Adipose tissue (tissue), 3 donors: ENCODE results near the gene CSAG2. TPM values are rescaled to one million over a fixed set of nuclear protein-coding genes. Genes with fewer than 3 reads are reported as not detected.
"Not testable (repeated sequence)": the region's sequence is repeated elsewhere in the genome, so short reads cannot be mapped to it uniquely, and the experiment has no call there.

Experiments used
- H3K27ac ChIP-seq: one replicate; pipeline ENCODE4 v1.5.1; 2013; ENCODE audit warnings: low read depth, low read length
- WGBS, 3 donors: extraction: QIAGEN DNeasy Blood & Tissue Kit; methylation state at CpG; one replicate each; pipeline ENCODE4 v1.1.7; 2013; 5-methylcytosine and 5-hydroxymethylcytosine counted together
- polyA plus RNA-seq, 3 donors: library from polyadenylated mRNA; stranded (reverse); fragments of 200-250 nt; gene quantifications; one replicate each; pipeline ENCODE4 v1.2.3, GENCODE V29; 2013
- donor health status: healthy with polysubstance abuse.
- donor health status: Bipolar disorder and iron deficiency.
- donor health status: healthy.

CSAG2 gene
- polyA plus RNA-seq, 3 donors: not detected

DNA sequence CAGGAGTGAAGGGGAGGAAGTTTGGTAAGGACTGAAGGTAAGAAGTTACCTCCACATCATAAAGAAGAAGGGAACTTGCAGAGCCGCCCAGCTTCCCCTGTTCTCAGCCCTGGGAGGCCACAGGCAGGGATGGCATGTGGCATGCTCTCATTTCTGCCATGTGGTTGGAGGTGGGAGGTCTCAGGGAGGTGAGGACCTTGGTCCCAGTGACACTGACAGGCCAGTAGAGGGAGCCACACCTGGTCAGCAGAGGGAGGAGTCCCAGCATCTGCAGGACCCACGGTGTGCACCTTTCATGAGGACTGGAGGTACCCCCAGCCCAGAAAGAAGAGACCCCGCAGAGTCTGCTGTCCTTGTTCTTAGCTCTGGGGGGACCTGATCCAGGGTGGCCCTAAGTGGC, 28.1 kb downstream of the CSAG2 start:
- WGBS, 3 donors: no CpG with 5 or more reads among the region's 3 CpGs
- H3K27ac ChIP-seq: not testable (repeated sequence)

DNA sequence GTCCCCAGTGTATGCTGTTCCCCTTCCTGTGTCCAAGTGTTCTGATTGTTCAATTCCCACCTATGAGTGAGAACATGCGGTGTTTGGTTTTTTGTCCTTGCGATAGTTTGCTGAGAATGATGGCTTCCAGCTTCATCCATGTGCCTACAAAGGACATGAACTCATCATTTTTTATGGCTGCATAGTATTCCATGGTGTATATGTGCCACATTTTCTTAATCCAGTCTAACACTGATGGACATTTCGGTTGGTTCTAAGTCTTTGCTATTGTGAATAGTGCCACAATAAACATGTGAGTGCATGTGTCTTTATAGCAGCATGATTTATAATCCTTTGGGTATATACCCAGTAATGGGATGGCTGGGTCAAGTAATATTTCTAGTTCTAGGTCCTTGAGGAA, 34.4 kb downstream of the CSAG2 start:
- not testable (repeated sequence) for H3K27ac ChIP-seq
- 79 to 96% (median 87%) methylated on average over 3 of the region's 3 CpGs for WGBS, 3 donors

DNA sequence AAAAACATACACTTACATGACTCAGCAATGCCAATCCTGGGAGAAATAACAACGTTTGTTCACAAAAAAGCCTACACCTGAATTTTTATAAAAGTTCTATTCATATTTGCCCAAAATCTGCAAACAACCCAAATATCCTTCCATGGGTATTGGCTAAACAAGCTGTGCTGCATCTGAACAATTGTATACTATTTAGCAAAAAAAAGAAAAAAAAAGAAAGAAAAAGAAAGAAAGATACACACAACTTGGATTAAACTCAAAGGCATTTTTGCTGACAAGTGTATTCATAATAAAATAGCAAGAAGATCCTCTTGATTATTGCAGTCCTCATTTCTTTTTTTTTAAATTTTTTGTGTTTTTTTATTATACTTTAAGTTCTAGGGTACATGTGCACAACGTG, 34.9 kb downstream of the CSAG2 start:
- 71 to 80% (median 77%) methylated on average over 2 of the region's 2 CpGs for WGBS, 3 donors
- no peak overlapping the region for H3K27ac ChIP-seq

DNA sequence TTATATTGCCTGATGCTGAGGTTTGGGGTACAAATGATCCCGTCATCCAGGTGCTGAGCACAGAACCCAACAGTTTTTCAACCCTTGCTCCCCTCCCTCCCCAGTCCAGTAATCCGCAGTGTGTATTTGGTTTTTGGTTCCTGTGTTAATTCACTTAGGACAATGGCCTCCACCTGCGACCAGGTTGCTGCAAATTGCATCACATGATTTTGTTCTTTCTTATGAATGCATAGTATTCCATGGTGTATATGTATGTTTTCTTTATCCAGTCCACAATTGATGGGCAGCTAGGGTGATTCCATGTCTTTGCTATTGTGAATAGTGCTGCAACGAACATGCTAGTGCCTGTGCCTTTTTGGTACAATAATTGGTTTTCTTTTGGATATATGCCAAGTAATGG, 46.0 kb downstream of the CSAG2 start:
- H3K27ac ChIP-seq: no peak overlapping the region
- WGBS, 3 donors: 39 to 64% (median 58%) methylated on average over 3 to 4 of the region's 4 CpGs

DNA sequence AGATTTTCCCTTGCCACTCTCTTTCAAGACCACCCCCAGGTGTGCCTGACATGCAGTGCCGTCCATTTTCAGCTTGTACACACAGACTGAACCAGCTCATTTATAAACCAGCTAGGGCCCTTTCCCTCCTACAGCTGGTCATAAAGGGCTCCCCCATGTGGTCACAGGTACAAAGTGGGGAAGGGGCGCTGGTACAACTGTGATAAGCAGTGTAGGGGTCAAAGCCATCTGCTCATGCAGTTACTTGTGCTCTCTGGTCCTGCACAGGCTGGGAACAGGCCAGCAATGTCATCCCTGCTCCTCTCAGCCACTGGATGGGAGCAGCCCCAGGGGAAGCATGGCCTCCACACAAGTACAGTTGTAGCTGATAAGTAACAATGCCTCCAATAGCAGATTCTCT, 50.8 kb downstream of the CSAG2 start:
- no peak overlapping the region for H3K27ac ChIP-seq
- 43 to 50% (median 48%) methylated on average over 2 of the region's 2 CpGs for WGBS, 3 donors

Other genes with a start within 250 kb of the CSAG2 start
- gene GABRQ, start 71.4 kb downstream of the CSAG2 start, polyA plus RNA-seq: under 1 TPM in 1 of 3 donors, not detected in 2; 0.01 TPM
- not detected for gene MAGEA3, start 10.5 kb downstream of the CSAG2 start, polyA plus RNA-seq
- gene MAGEA2B, start 5.4 kb upstream of the CSAG2 start, polyA plus RNA-seq: not detected
- not detected for gene CSAG1, start 24.4 kb upstream of the CSAG2 start, polyA plus RNA-seq
- not detected for gene MAGEA12, start 24.5 kb upstream of the CSAG2 start, polyA plus RNA-seq
- not detected for gene MAGEA2, start 44.6 kb upstream of the CSAG2 start, polyA plus RNA-seq
- gene CSAG3, start 49.9 kb upstream of the CSAG2 start, polyA plus RNA-seq: not detected
- not detected for gene MAGEA6, start 60.4 kb upstream of the CSAG2 start, polyA plus RNA-seq
- gene CETN2, start 121.5 kb upstream of the CSAG2 start, polyA plus RNA-seq: 10 to 100 TPM; 14.3 to 48.5 (median 24.3) TPM
- gene NSDHL, start 121.8 kb upstream of the CSAG2 start, polyA plus RNA-seq: 10 to 100 TPM; 13.4 to 44.1 (median 15.8) TPM
- gene ZNF185, start 188.8 kb upstream of the CSAG2 start, polyA plus RNA-seq: 1 to 10 TPM; 2.3 to 3.9 (median 3.6) TPM